Measurements from ENCODE around the gene FOXJ3. TPM values are rescaled to one million over a fixed set of nuclear protein-coding genes. Genes with fewer than 3 reads are reported as not detected.
A peak's percentile ranks its signal among the peaks of the same experiment; 100 is the strongest.

Gene FOXJ3
- total RNA-seq, 1 donor: 37.3 TPM

DNA sequence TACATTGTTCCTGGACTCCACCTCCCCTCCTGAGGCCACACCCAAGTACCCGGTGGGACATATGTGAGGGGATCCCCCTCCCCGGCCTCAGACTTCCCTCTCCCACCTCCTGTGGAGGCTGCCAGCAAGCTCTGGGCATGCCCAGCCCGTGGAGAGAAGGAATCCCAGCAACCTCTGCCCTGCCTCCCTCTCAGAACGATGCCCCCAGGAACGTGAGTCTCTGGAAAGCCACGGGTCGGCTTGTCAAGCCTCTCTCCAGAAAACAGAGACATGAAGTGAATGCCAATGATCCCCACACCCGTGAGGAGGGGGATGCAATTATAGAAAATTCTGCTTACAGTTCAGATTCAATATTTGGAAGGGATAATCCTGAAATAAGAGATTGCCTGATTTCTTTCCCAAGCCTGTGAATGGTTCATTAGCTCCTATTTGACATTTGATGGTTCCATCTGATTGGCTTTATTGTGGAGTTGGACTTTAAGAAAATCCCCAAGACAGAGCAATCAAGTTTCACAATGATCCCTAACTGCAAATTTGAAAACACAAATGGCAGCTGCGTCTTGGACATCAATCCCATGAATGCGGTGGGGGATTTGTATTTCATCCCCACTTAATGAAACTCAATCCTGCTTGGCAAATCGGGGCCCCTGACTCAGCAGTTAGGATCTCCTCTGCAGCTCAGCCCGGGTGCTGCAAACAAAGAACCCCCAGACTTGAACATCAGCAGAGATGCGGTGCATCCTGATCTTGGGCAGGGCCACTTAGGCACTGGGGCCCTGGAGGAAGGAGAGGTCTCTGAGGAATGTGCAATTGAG lies 190.9 kb downstream of the FOXJ3 start:
- Histone ChIP-seq H3K79me2 (ENCODE audit: insufficient read depth, low read length) (no peaks in the 10 kb centered on the region), H3K9me3 (ENCODE audit: low read depth, low read length) (no peaks in the 10 kb centered on the region), H3K4me1 (ENCODE audit: insufficient read depth, low read length) (no peaks in the 10 kb centered on the region), H3K27me3 (ENCODE audit: insufficient read depth, low read length) (peaks cover 46% of the 10 kb centered on the region), H4K20me1 (ENCODE audit: insufficient read depth, low read length) (no peaks in the 10 kb centered on the region), H2AFZ (ENCODE audit: low read length) (no peak overlapping the region), H3K4me3 (ENCODE audit: insufficient read depth, low read length) (no peak overlapping the region), H3K4me2 (ENCODE audit: insufficient read depth, low read length) (no peak overlapping the region), H3K27ac (ENCODE audit: low read depth, low read length) (no peak overlapping the region), H3K36me3 (ENCODE audit: insufficient read depth, low read length) (no peaks in the 10 kb centered on the region)
- TF ChIP-seq, protein P1, sequence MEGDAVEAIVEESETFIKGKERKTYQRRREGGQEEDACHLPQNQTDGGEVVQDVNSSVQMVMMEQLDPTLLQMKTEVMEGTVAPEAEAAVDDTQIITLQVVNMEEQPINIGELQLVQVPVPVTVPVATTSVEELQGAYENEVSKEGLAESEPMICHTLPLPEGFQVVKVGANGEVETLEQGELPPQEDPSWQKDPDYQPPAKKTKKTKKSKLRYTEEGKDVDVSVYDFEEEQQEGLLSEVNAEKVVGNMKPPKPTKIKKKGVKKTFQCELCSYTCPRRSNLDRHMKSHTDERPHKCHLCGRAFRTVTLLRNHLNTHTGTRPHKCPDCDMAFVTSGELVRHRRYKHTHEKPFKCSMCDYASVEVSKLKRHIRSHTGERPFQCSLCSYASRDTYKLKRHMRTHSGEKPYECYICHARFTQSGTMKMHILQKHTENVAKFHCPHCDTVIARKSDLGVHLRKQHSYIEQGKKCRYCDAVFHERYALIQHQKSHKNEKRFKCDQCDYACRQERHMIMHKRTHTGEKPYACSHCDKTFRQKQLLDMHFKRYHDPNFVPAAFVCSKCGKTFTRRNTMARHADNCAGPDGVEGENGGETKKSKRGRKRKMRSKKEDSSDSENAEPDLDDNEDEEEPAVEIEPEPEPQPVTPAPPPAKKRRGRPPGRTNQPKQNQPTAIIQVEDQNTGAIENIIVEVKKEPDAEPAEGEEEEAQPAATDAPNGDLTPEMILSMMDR (IDR thresholded peaks at IDR 0.05; ENCODE audit: extremely low read depth, low read depth, low read length): no peak
- DNase-seq (ENCODE audit: insufficient read length, low spot score, missing footprints): peak; percentile 39

DNA sequence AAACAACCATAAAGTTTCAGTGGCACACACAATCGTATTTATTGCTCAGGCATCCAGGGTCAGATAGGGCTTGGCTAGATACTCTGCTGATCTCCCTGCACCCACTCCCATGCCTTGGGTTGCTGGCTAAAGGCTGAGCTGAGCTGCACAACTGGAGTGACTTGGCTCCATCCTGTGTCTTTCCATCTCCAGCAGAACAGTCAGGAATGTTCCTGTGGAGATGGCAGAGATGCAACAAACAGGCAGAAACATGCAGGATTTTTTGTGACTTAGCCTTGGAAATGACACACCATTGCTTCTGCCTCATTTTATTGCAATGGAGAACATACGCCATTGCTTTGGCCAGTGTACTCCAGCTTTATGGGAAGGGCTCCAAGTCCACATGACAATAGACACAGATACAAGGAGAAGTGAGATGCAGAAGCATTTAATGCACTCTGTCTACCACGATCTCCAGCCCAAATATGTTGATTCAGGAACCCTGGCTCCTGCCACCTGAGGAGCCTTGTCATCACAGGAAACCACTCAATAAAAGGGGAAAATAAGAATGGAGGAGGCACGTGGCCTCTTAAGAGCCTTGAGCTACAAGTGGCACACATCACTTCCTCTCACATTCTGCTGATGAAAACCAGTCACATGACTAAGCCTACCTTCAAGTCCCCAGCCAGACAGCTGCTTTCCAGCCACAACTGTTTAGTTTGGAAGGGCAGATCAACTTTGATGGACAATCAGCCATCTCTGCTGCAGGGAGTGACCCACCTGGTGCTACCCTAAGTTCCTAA lies 191.9 kb downstream of the FOXJ3 start:
- TF ChIP-seq, protein P1 (IDR thresholded peaks at IDR 0.05; ENCODE audit: extremely low read depth, low read depth, low read length): no peak
- no peaks in the 10 kb centered on the region for H4K20me1 ChIP-seq (ENCODE audit: insufficient read depth, low read length)
- no peak overlapping the region for H3K4me3 ChIP-seq (ENCODE audit: insufficient read depth, low read length)
- no peak overlapping the region for H3K27ac ChIP-seq (ENCODE audit: low read depth, low read length)
- no peaks in the 10 kb centered on the region for H3K9me3 ChIP-seq (ENCODE audit: low read depth, low read length)
- peak; percentile 17 for DNase-seq (ENCODE audit: insufficient read length, low spot score, missing footprints)
- H3K27me3 ChIP-seq (ENCODE audit: insufficient read depth, low read length): peaks cover 46% of the 10 kb centered on the region
- H3K4me2 ChIP-seq (ENCODE audit: insufficient read depth, low read length): no peak overlapping the region
- H3K36me3 ChIP-seq (ENCODE audit: insufficient read depth, low read length): no peaks in the 10 kb centered on the region
- no peaks in the 10 kb centered on the region for H3K4me1 ChIP-seq (ENCODE audit: insufficient read depth, low read length)
- no peaks in the 10 kb centered on the region for H3K79me2 ChIP-seq (ENCODE audit: insufficient read depth, low read length)
- no peak overlapping the region for H2AFZ ChIP-seq (ENCODE audit: low read length)

DNA sequence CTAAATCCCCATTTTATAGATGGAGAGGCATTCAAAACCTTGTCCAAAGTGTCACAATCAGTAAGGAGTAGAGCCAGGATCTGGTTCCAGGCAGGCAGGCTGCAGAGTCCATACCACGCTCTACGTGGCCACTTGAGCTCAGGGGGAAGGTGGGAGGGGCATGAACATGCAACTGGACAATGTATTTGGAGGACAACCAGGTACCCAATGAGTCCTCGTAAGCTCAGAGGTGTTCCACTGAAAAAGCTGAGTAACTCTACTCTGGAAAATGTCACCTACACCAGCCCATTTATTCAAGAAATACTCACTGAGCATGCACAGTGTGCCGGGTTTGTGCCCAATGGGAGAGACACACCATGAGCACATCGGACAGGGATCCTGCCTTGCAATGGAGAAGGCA lies 193.1 kb downstream of the FOXJ3 start:
- no peak overlapping the region for H2AFZ ChIP-seq (ENCODE audit: low read length)
- no peak overlapping the region for H3K4me3 ChIP-seq (ENCODE audit: insufficient read depth, low read length)
- no peak overlapping the region for H3K4me2 ChIP-seq (ENCODE audit: insufficient read depth, low read length)
- H3K36me3 ChIP-seq (ENCODE audit: insufficient read depth, low read length): no peaks in the 10 kb centered on the region
- H3K4me1 ChIP-seq (ENCODE audit: insufficient read depth, low read length): no peaks in the 10 kb centered on the region
- TF ChIP-seq, protein P1 (IDR thresholded peaks at IDR 0.05; ENCODE audit: extremely low read depth, low read depth, low read length): no peak
- no peaks in the 10 kb centered on the region for H3K9me3 ChIP-seq (ENCODE audit: low read depth, low read length)
- H3K79me2 ChIP-seq (ENCODE audit: insufficient read depth, low read length): no peaks in the 10 kb centered on the region
- H4K20me1 ChIP-seq (ENCODE audit: insufficient read depth, low read length): no peaks in the 10 kb centered on the region
- peak; percentile 27 for DNase-seq (ENCODE audit: insufficient read length, low spot score, missing footprints)
- no peak overlapping the region for H3K27ac ChIP-seq (ENCODE audit: low read depth, low read length)
- peaks cover 39% of the 10 kb centered on the region for H3K27me3 ChIP-seq (ENCODE audit: insufficient read depth, low read length)

DNA sequence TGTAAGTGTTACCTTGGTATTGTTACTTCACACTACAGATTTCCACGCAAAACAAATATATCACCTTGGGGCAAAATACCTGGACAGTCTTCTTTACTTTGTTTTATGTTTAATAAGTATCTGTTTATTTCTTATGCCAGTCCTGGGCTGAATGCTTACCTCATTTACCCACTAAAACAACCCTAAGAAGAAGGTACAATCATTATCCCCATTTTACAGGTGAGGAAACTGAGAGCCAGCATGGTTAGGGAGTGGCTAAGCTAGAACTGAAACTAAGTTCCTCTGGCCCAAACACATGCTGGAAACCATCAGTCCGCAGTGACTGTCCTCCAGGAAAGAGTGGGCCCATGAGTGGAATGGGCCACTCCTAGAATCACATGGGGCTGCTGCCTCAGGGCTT lies 194.8 kb downstream of the FOXJ3 start:
- no peak overlapping the region for H2AFZ ChIP-seq (ENCODE audit: low read length)
- no peak overlapping the region for H3K4me2 ChIP-seq (ENCODE audit: insufficient read depth, low read length)
- no peak overlapping the region for H3K4me3 ChIP-seq (ENCODE audit: insufficient read depth, low read length)
- H3K79me2 ChIP-seq (ENCODE audit: insufficient read depth, low read length): no peaks in the 10 kb centered on the region
- no peaks in the 10 kb centered on the region for H3K9me3 ChIP-seq (ENCODE audit: low read depth, low read length)
- H3K27ac ChIP-seq (ENCODE audit: low read depth, low read length): no peak overlapping the region
- H3K27me3 ChIP-seq (ENCODE audit: insufficient read depth, low read length): peaks cover 25% of the 10 kb centered on the region
- H3K36me3 ChIP-seq (ENCODE audit: insufficient read depth, low read length): no peaks in the 10 kb centered on the region
- TF ChIP-seq, protein P1 (IDR thresholded peaks at IDR 0.05; ENCODE audit: extremely low read depth, low read depth, low read length): no peak
- DNase-seq (ENCODE audit: insufficient read length, low spot score, missing footprints): no peak
- H4K20me1 ChIP-seq (ENCODE audit: insufficient read depth, low read length): no peaks in the 10 kb centered on the region
- no peaks in the 10 kb centered on the region for H3K4me1 ChIP-seq (ENCODE audit: insufficient read depth, low read length)

All from osteoblast (primary cell).